Natural killer cell (primary cell): ENCODE data around the gene RSPO1. TPM values are rescaled to one million over a fixed set of nuclear protein-coding genes. Genes with fewer than 3 reads are reported as not detected.
A peak's percentile ranks its signal among the peaks of the same experiment; 100 is the strongest.
"Not testable (repeated sequence)": the region's sequence is repeated elsewhere in the genome, so short reads cannot be mapped to it uniquely, and the experiment has no call there.

ENCODE experiments used
- ATAC-seq, 3 donors: fragments of 150-1000 bp in 2 of 3; fragments of 200-7000 bp in 1 of 3; cut with Tn5 transposase; 1 replicate in 1 of 3; 2 replicates in 2 of 3; pipeline ENCODE4 v1.10.0; 2021; ENCODE audit warnings: mild to moderate bottlenecking in 2 of 3, moderate library complexity in 2 of 3
- DNase-seq, 2 donors: peaks; one replicate each; pipeline versions ENCODE4 v3.0.0 to v3.0.0-alpha.2; 2013 to 2021; ENCODE audit warnings: mixed read lengths in 1 of 2
- H3K27ac ChIP-seq: one replicate; pipeline ENCODE4 v1.5.1; 2013; ENCODE audit warnings: mild to moderate bottlenecking, low read length
- H3K27me3 ChIP-seq: one replicate; pipeline ENCODE4 v1.6.1; 2013; ENCODE audit warnings: low read length; ENCODE audit not compliant: control insufficient read depth, insufficient read depth
- H3K36me3 ChIP-seq: one replicate; pipeline ENCODE4 v1.6.1; 2013; ENCODE audit warnings: low read length; ENCODE audit not compliant: control insufficient read depth, insufficient read depth
- H3K4me1 ChIP-seq: one replicate; pipeline ENCODE4 v1.6.1; 2013; ENCODE audit warnings: low read length; ENCODE audit not compliant: control insufficient read depth, insufficient read depth
- H3K4me3 ChIP-seq: one replicate; pipeline ENCODE4 v1.5.1; 2013; ENCODE audit warnings: low read length
- H3K9me3 ChIP-seq: one replicate; pipeline ENCODE4 v1.6.1; 2013; ENCODE audit warnings: low read length; ENCODE audit not compliant: control insufficient read depth, insufficient read depth
- H3K27ac Mint-ChIP-seq, 2 donors: one replicate each; pipeline ENCODE4 v1.8.0; 2022; ENCODE audit warnings: mild to moderate bottlenecking in 2 of 2, mixed read lengths in 2 of 2, moderate library complexity in 1 of 2
- H3K27me3 Mint-ChIP-seq, 2 donors: one replicate each; pipeline ENCODE4 v1.8.0; 2022; ENCODE audit warnings: low read depth in 2 of 2, mixed read lengths in 2 of 2
- H3K36me3 Mint-ChIP-seq: one replicate; pipeline ENCODE4 v1.8.0; 2022; ENCODE audit warnings: mixed read lengths
- H3K4me1 Mint-ChIP-seq, 2 donors: one replicate each; pipeline ENCODE4 v1.8.0; 2022; ENCODE audit warnings: mixed read lengths in 2 of 2
- H3K4me3 Mint-ChIP-seq: one replicate; pipeline ENCODE4 v1.8.0; 2022; ENCODE audit warnings: mild to moderate bottlenecking, moderate library complexity, mixed read lengths
- H3K9me3 Mint-ChIP-seq, 2 donors: one replicate each; pipeline ENCODE4 v1.8.0; 2022; ENCODE audit warnings: mixed read lengths in 2 of 2
- CTCF ChIP-seq: fragments of 200-600 bp; IDR thresholded peaks from one replicate; pipeline ENCODE4 v1.8.0; 2022; ENCODE audit warnings: antibody characterized with exemption
- whole genome bisulfite sequencing: methylation state at CpG from one replicate; pipeline ENCODE4 v1.1.7; 2013; ENCODE audit warnings: missing lambda C conversion rate; ENCODE audit not compliant: insufficient coverage; 5-methylcytosine and 5-hydroxymethylcytosine counted together
- intact Hi-C: fragments of 100-400 bp; cut with micrococcal nuclease; formaldehyde crosslinking; loops from one replicate; pipeline ENCODE4 v1.14.2; 2022
- total RNA-seq, 4 donors: library from RNA; stranded (reverse); fragments of 120-200 nt in 1 of 4; gene quantifications; one replicate each; pipeline versions ENCODE4 v1.2.3 to v1.2.4, GENCODE V29; 2013 to 2022

The RSPO1 gene
- not detected for total RNA-seq
- not detected for total RNA-seq (2013)

- ATAC-seq (peak in 1 of 3 donors; percentile 32), DNase-seq (no peak)
- H3K4me1 Mint-ChIP-seq = peaks cover 0 to 5% of the 10 kb centered on the region in 2 donors
- Histone ChIP-seq H3K4me3 (no peak within 1 kb of the TSS), H3K4me1 (peaks cover 7% of the 10 kb centered on the region), H3K27me3 (peaks cover 22% of the 10 kb centered on the region), H3K27ac (no peak within 1 kb of the TSS), H3K9me3 (no peaks in the 10 kb centered on the region), H3K36me3 (no peaks in the 10 kb centered on the region)
- WGBS = 3% methylated on average over 72 of the region's 72 CpGs
- intact Hi-C loops = no loop called here
- no peak for TF ChIP-seq CTCF
- peaks cover 49 to 70% of the 10 kb centered on the region in 2 donors for H3K27me3 Mint-ChIP-seq
- H3K27ac Mint-ChIP-seq = no peak within 1 kb of the TSS
- no peak within 1 kb of the TSS for H3K4me3 Mint-ChIP-seq
- no peaks in the 10 kb centered on the region for H3K36me3 Mint-ChIP-seq
- H3K9me3 Mint-ChIP-seq = no peaks in the 10 kb centered on the region
Measured at GRCh38 chr1:37634244-37634991, at the start of gene RSPO1. Gene RSPO1, minus strand, starts transcription at chr1:37634892. Its CDS starts 5,231 bp downstream, at chr1:37629661.

- Mint-ChIP-seq H3K4me1 (peaks cover 1 to 10% of the 10 kb centered on the region in 2 donors), H3K36me3 (peaks cover 24% of the 10 kb centered on the region)
- intact Hi-C loops, H3K27me3 Mint-ChIP-seq, H3K9me3 Mint-ChIP-seq, H3K4me3 Mint-ChIP-seq, H3K9me3 ChIP-seq, H3K27ac Mint-ChIP-seq, ATAC-seq, H3K4me1 ChIP-seq, H3K27ac ChIP-seq, DNase-seq, H3K27me3 ChIP-seq, H3K4me3 ChIP-seq: not testable (repeated sequence)
- 92% methylated on average over 6 of the region's 9 CpGs for WGBS
- H3K36me3 ChIP-seq = peaks cover 23% of the 10 kb centered on the region
Measured at GRCh38 chr1:37684182-37684581, 49.5 kb upstream of the RSPO1 start.

GRCh38 chr1:37682334-37682987 is 47.8 kb upstream of the RSPO1 start:
- ATAC-seq (peak; percentile 77 to 89 (median 77)), DNase-seq (peak; percentile 63 to 87)
- intact Hi-C loops = loop anchor here (1.0 kb wide), 2 partner anchors 79 to 228 kb away; no protein-coding TSS in a partner anchor
- Mint-ChIP-seq H3K9me3 (no peaks in the 10 kb centered on the region), H3K36me3 (peaks cover 24% of the 10 kb centered on the region), H3K4me3 (no peak overlapping the region), H3K4me1 (no peaks in the 10 kb centered on the region), H3K27ac (no peak overlapping the region), H3K27me3 (no peaks in the 10 kb centered on the region)
- WGBS = 76% methylated on average over 5 of the region's 5 CpGs
- Histone ChIP-seq H3K4me1 (no peaks in the 10 kb centered on the region), H3K27me3 (no peaks in the 10 kb centered on the region), H3K36me3 (peaks cover 23% of the 10 kb centered on the region), H3K4me3 (no peak overlapping the region), H3K27ac (no peak overlapping the region), H3K9me3 (no peaks in the 10 kb centered on the region)
- peak; percentile 95 for TF ChIP-seq CTCF

- Mint-ChIP-seq H3K4me1 (no peaks in the 10 kb centered on the region), H3K9me3 (no peaks in the 10 kb centered on the region), H3K27me3 (peaks cover 0 to 2% of the 10 kb centered on the region in 2 donors), H3K4me3 (no peak overlapping the region), H3K36me3 (peaks cover 21% of the 10 kb centered on the region), H3K27ac (no peak overlapping the region)
- WGBS = 90% methylated on average over 3 of the region's 3 CpGs
- DNase-seq (no peak), ATAC-seq (no peak)
- no peak overlapping the region for H3K27ac ChIP-seq
- peaks cover 23% of the 10 kb centered on the region for H3K36me3 ChIP-seq
- no peaks in the 10 kb centered on the region for H3K27me3 ChIP-seq
- no peak for TF ChIP-seq CTCF
- H3K4me1 ChIP-seq = peaks cover 5% of the 10 kb centered on the region
- no peak overlapping the region for H3K4me3 ChIP-seq
- H3K9me3 ChIP-seq = no peaks in the 10 kb centered on the region
- intact Hi-C loops = no loop called here
Measured at GRCh38 chr1:37680933-37681332, 46.2 kb upstream of the RSPO1 start.
